ENCODE results near the gene EAF2. TPM values are rescaled to one million over a fixed set of nuclear protein-coding genes. Genes with fewer than 3 reads are reported as not detected.
A peak's percentile ranks its signal among the peaks of the same experiment; 100 is the strongest.

EAF2 gene
- total and polyA plus RNA-seq, 4 donors = 4.8 to 16.5 (median 9.8) TPM

- H3K4me3 ChIP-seq = no peak overlapping the region
- H3K9me3 ChIP-seq (ENCODE audit: control insufficient read depth in 4 of 4, insufficient read depth in 3 of 4, low read length in 3 of 4) = no peaks in the 10 kb centered on the region
- peaks cover 0 to 5% (median 0%) of the 10 kb centered on the region in 4 donors for H3K36me3 ChIP-seq (ENCODE audit: control insufficient read depth in 4 of 4, insufficient read depth in 4 of 4, low read length in 4 of 4)
- H3K9ac ChIP-seq (ENCODE audit: insufficient read depth in 1 of 2, low read length in 2 of 2) = no peak overlapping the region
- H3K4me1 ChIP-seq (ENCODE audit: control insufficient read depth in 5 of 5, insufficient read depth in 5 of 5, low read length in 5 of 5) = no peaks in the 10 kb centered on the region
- ATAC-seq (ENCODE audit: insufficient read depth, low FRiP score) (no peak), DNase-seq (no peak)
- H3K27ac ChIP-seq (ENCODE audit: low read depth in 1 of 2, low read length in 1 of 2) = peak overlapping the region in 1 of 2 donors; percentile 6
- H3K27me3 ChIP-seq (ENCODE audit: control insufficient read depth in 3 of 3, insufficient read depth in 3 of 3, low read length in 2 of 3) = no peaks in the 10 kb centered on the region
- no peak for TF ChIP-seq CTCF (IDR thresholded peaks at IDR 0.05; ENCODE audit: control extremely low read depth, extremely low read depth)
- WGBS, 2 donors = 68 to 82% methylated on average over 12 of the region's 12 CpGs
Observed at GRCh38 chr3:121914081-121914998, 79.3 kb downstream of the EAF2 start.

GRCh38 chr3:121916189-121916588, 81.2 kb downstream of the EAF2 start:
- no peak for DNase-seq
- no peaks in the 10 kb centered on the region for H3K9me3 ChIP-seq (ENCODE audit: control insufficient read depth in 4 of 4, insufficient read depth in 3 of 4, low read length in 3 of 4)
- no peak overlapping the region for H3K9ac ChIP-seq (ENCODE audit: insufficient read depth in 1 of 2, low read length in 2 of 2)
- no peak for ATAC-seq (ENCODE audit: insufficient read depth, low FRiP score)
- no peak overlapping the region for H3K27ac ChIP-seq (ENCODE audit: low read depth in 1 of 2, low read length in 1 of 2)
- no peak overlapping the region for H3K4me3 ChIP-seq
- TF ChIP-seq CTCF (IDR thresholded peaks at IDR 0.05; ENCODE audit: control extremely low read depth, extremely low read depth) = no peak
- H3K4me1 ChIP-seq (ENCODE audit: control insufficient read depth in 5 of 5, insufficient read depth in 5 of 5, low read length in 5 of 5) = no peaks in the 10 kb centered on the region
- H3K36me3 ChIP-seq (ENCODE audit: control insufficient read depth in 4 of 4, insufficient read depth in 4 of 4, low read length in 4 of 4) = peaks cover 0 to 5% (median 0%) of the 10 kb centered on the region in 4 donors
- no peaks in the 10 kb centered on the region for H3K27me3 ChIP-seq (ENCODE audit: control insufficient read depth in 3 of 3, insufficient read depth in 3 of 3, low read length in 2 of 3)

GRCh38 chr3:121918779-121919483, 83.9 kb downstream of the EAF2 start:
- no peak overlapping the region for H3K27ac ChIP-seq (ENCODE audit: low read depth in 1 of 2, low read length in 1 of 2)
- no peaks in the 10 kb centered on the region for H3K4me1 ChIP-seq (ENCODE audit: control insufficient read depth in 5 of 5, insufficient read depth in 5 of 5, low read length in 5 of 5)
- H3K4me3 ChIP-seq = no peak overlapping the region
- ATAC-seq (ENCODE audit: insufficient read depth, low FRiP score) (no peak), DNase-seq (peak; percentile 36 to 46 (median 40))
- H3K9me3 ChIP-seq (ENCODE audit: control insufficient read depth in 4 of 4, insufficient read depth in 3 of 4, low read length in 3 of 4) = no peaks in the 10 kb centered on the region
- 86 to 88% methylated on average over 19 of the region's 19 CpGs for WGBS, 2 donors
- H3K36me3 ChIP-seq (ENCODE audit: control insufficient read depth in 4 of 4, insufficient read depth in 4 of 4, low read length in 4 of 4) = peaks cover 0 to 5% (median 0%) of the 10 kb centered on the region in 4 donors
- TF ChIP-seq CTCF (IDR thresholded peaks at IDR 0.05; ENCODE audit: control extremely low read depth, extremely low read depth) = no peak
- H3K9ac ChIP-seq (ENCODE audit: insufficient read depth in 1 of 2, low read length in 2 of 2) = no peak overlapping the region
- no peaks in the 10 kb centered on the region for H3K27me3 ChIP-seq (ENCODE audit: control insufficient read depth in 3 of 3, insufficient read depth in 3 of 3, low read length in 2 of 3)
